D721Med (cell line): Measurements from ENCODE around the gene ARGLU1.

ENCODE experiments used
- DNase-seq: peaks from one replicate; pipeline ENCODE4 v3.0.0; 2011; ENCODE audit warnings: low spot score; ENCODE audit not compliant: insufficient read length
- FAIRE-seq: peaks from 2 replicates; lab custom pipeline; 2011; peaks lifted over from hg19 to GRCh38; lab: Jason Lieb, UNC
- TF ChIP-seq, protein P1 (sequence below): IDR thresholded peaks from 2 replicates; pipeline ENCODE4 v1.5.1; 2012; ENCODE audit warnings: mild to moderate bottlenecking, control low read depth; ENCODE audit not compliant: insufficient read depth; ENCODE audit errors: missing control alignments

ARGLU1 gene

GRCh38 chr13:106587787-106588186, 19.9 kb upstream of the ARGLU1 start:
- TF ChIP-seq, protein P1, sequence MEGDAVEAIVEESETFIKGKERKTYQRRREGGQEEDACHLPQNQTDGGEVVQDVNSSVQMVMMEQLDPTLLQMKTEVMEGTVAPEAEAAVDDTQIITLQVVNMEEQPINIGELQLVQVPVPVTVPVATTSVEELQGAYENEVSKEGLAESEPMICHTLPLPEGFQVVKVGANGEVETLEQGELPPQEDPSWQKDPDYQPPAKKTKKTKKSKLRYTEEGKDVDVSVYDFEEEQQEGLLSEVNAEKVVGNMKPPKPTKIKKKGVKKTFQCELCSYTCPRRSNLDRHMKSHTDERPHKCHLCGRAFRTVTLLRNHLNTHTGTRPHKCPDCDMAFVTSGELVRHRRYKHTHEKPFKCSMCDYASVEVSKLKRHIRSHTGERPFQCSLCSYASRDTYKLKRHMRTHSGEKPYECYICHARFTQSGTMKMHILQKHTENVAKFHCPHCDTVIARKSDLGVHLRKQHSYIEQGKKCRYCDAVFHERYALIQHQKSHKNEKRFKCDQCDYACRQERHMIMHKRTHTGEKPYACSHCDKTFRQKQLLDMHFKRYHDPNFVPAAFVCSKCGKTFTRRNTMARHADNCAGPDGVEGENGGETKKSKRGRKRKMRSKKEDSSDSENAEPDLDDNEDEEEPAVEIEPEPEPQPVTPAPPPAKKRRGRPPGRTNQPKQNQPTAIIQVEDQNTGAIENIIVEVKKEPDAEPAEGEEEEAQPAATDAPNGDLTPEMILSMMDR: no peak
- FAIRE-seq (no peak), DNase-seq (no peak)

GRCh38 chr13:106586648-106587166, 18.8 kb upstream of the ARGLU1 start:
- no peak for FAIRE-seq
- TF ChIP-seq, protein P1: no peak
- DNase-seq: no peak

DNA sequence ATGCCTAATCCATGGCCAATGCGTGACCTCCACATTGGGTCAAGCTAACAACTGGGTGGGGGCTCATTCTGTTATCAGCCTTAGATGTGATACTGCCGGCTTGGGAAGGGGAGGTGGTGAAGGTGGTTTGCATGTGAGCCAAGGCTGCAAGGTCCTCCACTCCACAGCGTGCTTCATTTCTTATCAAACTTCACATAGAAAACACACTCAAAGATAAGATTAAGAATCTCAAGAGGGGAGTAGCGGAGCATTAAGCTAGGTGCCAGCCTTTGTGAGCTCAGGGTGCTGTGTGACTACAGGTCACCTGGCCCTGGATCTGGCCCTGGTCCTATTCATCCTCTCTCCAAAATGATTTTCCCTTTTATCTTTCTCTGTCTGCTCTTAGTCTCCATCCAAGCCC, 13.3 kb upstream of the ARGLU1 start:
- FAIRE-seq: no peak
- DNase-seq: no peak
- TF ChIP-seq, protein P1: no peak

- FAIRE-seq (no peak), DNase-seq (no peak)
- TF ChIP-seq, protein P1: no peak
Observed at GRCh38 chr13:106575896-106576295, 8.0 kb upstream of the ARGLU1 start.

GRCh38 chr13:106573868-106574267, 5.9 kb upstream of the ARGLU1 start:
- no peak for DNase-seq
- TF ChIP-seq, protein P1: no peak
- FAIRE-seq: no peak

DNA sequence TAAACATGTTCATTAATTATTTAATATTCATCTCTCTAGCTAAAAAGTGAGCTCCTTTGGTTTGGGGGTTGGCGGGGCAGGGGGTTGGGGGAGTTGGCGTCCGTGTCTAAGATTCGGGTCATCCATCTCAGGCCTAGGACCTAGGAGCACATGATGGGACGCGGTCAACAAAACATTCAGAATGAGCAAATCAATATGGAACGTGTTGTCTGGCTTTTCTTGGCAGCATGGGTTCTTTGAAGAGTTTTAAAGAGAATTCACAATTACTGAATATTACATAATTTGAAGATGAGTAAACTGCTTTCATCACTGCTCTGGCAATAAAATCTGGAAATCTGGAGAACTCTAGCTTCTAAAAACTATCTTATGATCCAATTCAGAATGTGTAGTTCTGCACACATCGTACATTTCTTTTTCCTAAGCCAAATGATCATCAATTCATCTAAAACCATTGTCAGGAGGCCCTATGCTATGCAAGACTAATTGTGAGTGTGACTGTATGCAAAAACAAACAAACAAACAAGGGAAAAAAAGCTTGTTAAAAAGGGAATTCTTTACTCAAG, 5.4 kb upstream of the ARGLU1 start:
- DNase-seq: no peak
- FAIRE-seq: no peak
- TF ChIP-seq, protein P1: no peak

DNA sequence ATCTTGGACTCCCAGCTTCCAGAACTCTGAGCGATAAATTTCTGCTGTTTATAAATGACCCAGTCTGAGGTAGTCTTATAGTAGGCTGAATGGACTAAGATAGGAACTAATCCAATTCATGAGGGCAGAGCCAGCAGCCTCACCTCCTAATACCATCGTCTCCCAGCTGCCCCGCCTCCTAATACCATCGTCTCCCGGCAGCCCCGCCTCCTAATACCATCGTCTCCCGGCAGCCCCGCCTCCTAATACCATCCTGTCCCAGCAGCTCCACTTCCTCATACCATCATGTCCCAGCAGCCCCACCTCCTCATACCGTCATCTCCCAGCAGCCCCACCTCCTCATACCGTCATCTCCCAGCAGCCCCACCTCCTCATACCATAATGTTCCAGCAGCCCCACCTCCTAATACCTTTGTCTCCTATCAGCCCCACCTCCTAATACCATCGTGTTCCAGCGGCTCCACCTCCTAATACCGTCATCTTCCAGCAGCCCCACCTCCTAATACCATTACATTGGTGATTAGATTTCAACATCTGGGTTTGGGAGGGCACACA, 2.4 kb upstream of the ARGLU1 start:
- no peak for DNase-seq
- FAIRE-seq: no peak

More for the DNA sequence above, 2.4 kb upstream of the ARGLU1 start:
- TF ChIP-seq, protein P1: no peak
